ENCODE results near the gene NAPA. TPM values are rescaled to one million over a fixed set of nuclear protein-coding genes. Genes with fewer than 3 reads are reported as not detected.

Gene NAPA
- polyA plus RNA-seq, 1 experiment, result 84.1 TPM

DNA sequence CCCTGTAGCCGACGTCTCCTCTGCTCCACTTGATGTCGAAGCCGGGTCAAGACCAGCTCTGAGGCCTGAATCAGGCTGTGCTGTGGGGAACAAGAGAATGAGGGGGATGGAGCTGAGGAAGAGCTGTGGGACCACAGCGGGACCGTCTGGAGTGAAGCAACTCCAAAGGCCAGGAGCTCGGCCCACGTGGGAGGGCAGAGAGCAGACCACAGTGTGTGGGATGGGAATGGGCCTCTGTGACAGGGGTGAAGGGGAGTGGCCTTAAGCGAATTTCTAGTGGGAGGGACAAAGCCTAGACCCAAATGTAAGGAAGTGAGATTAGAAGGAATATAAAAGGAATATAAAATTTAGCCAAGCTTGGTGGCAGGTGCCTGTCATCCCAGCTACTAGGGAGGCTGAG lies 39.4 kb downstream of the NAPA start:
- H3K9me3 ChIP-seq (ENCODE audit: control insufficient read depth, insufficient read depth, low read length), result no peaks in the 10 kb centered on the region; the same call in 1 of the 2 replicates
- H3K27me3 ChIP-seq (ENCODE audit: control insufficient read depth, insufficient read depth, low read length), result peaks cover 16% of the 10 kb centered on the region
- ChIA-PET POLR2A (interaction anchor here (0.6 kb wide), 1 partner anchor 243 kb away, joined by 5 read pairs; no protein-coding TSS in a partner anchor), CTCF (interaction anchor here (1.1 to 1.9 kb wide), 2 partner anchors 9 to 39 kb away, joined by 3 to 6 read pairs; partner anchors contain the start of gene KPTN)
- TF ChIP-seq, protein P1, sequence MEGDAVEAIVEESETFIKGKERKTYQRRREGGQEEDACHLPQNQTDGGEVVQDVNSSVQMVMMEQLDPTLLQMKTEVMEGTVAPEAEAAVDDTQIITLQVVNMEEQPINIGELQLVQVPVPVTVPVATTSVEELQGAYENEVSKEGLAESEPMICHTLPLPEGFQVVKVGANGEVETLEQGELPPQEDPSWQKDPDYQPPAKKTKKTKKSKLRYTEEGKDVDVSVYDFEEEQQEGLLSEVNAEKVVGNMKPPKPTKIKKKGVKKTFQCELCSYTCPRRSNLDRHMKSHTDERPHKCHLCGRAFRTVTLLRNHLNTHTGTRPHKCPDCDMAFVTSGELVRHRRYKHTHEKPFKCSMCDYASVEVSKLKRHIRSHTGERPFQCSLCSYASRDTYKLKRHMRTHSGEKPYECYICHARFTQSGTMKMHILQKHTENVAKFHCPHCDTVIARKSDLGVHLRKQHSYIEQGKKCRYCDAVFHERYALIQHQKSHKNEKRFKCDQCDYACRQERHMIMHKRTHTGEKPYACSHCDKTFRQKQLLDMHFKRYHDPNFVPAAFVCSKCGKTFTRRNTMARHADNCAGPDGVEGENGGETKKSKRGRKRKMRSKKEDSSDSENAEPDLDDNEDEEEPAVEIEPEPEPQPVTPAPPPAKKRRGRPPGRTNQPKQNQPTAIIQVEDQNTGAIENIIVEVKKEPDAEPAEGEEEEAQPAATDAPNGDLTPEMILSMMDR (IDR thresholded peaks at IDR 0.05; ENCODE audit: low read depth, low read length), result no peak
- no peak for DNase-seq (ENCODE audit: low read depth, low spot score)
- no peak overlapping the region for H3K4me3 ChIP-seq (ENCODE audit: low read depth, low read length)
- H3K27ac ChIP-seq (ENCODE audit: low read depth, low read length), result no peak overlapping the region

- Histone ChIP-seq H3K4me3 (ENCODE audit: low read depth, low read length) (no peak overlapping the region), H3K9me3 (ENCODE audit: control insufficient read depth, insufficient read depth, low read length) (no peaks in the 10 kb centered on the region; the same call in 1 of the 2 replicates), H3K27me3 (ENCODE audit: control insufficient read depth, insufficient read depth, low read length) (peaks cover 34% of the 10 kb centered on the region), H3K27ac (ENCODE audit: low read depth, low read length) (no peak overlapping the region)
- POLR2A ChIA-PET, result interaction anchor here (2.5 kb wide), 1 partner anchor 10 kb away, joined by 7 read pairs; the partner anchor contains the start of gene KPTN
- CTCF ChIA-PET, result interaction anchor here (0.7 to 1.0 kb wide), 2 partner anchors 27 to 36 kb away, joined by 3 read pairs; no protein-coding TSS in a partner anchor
- TF ChIP-seq, protein P1 (IDR thresholded peaks at IDR 0.05; ENCODE audit: low read depth, low read length), result no peak
- DNase-seq (ENCODE audit: low read depth, low spot score), result no peak
These were observed 41.5 kb downstream of the NAPA start for GRCh38 chr19:47473336-47473735.

DNA sequence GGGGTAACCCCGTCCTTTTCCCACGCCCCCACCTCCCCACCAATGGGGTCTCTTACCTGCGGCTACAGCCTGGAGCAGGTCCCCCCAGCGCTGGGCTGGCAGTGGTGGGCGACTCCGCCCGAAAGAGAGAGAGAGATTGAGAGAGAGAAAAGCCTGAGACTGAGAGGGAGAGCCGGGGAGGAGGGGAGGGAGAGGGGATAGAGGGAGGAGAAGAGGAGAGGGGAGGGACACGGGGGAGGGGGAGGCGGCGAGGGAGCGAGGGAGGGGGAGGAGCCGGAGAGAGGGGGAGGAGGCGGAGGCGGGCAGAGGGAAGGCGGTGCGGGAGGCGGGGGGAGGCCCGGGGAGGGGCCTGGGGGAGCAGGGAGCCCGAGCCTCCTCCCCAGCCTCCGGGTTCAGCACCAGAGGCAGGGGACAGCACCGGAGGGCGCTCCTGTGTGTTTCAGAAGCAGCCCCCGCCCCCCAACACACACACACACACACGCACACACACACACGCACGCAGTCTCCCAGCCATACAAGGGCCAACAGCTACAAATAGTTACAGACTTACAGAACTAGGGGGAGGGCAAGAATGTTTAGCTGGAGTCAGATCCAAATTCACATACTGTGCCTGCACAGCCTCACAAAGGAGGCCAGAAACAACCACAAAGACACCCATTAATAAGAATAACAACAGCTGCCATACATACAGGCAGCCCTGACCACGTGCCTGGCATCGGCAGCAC lies 43.0 kb downstream of the NAPA start, which contains the start of gene SLC8A2:
Gene SLC8A2, minus strand, starts transcription at position 161 of the 725 bp plus-strand sequence. CDS start 5,490 bp downstream, outside the sequence.
- TF ChIP-seq, protein P1 (IDR thresholded peaks at IDR 0.05; ENCODE audit: low read depth, low read length), result no peak
- POLR2A ChIA-PET, result interaction anchor here (0.6 to 2.5 kb wide), 2 partner anchors 12 to 37 kb away, joined by 3 to 7 read pairs; partner anchors contain the start of gene KPTN
- CTCF ChIA-PET, result no interaction called here
- Histone ChIP-seq H3K27me3 (ENCODE audit: control insufficient read depth, insufficient read depth, low read length) (peaks cover 42% of the 10 kb centered on the region), H3K9me3 (ENCODE audit: control insufficient read depth, insufficient read depth, low read length) (no peaks in the 10 kb centered on the region; the same call in 1 of the 2 replicates), H3K4me3 (ENCODE audit: low read depth, low read length) (peak within 1 kb of the TSS; percentile 3; the same call in 1 of the 2 replicates), H3K27ac (ENCODE audit: low read depth, low read length) (no peak within 1 kb of the TSS)
- peak; percentile 54 for DNase-seq (ENCODE audit: low read depth, low spot score)

- CTCF ChIA-PET, result no interaction called here
- H3K4me3 ChIP-seq (ENCODE audit: low read depth, low read length), result no peak overlapping the region
- H3K27ac ChIP-seq (ENCODE audit: low read depth, low read length), result no peak overlapping the region
- H3K27me3 ChIP-seq (ENCODE audit: control insufficient read depth, insufficient read depth, low read length), result peaks cover 42% of the 10 kb centered on the region
- DNase-seq (ENCODE audit: low read depth, low spot score), result no peak
- TF ChIP-seq, protein P1 (IDR thresholded peaks at IDR 0.05; ENCODE audit: low read depth, low read length), result no peak
- H3K9me3 ChIP-seq (ENCODE audit: control insufficient read depth, insufficient read depth, low read length), result no peaks in the 10 kb centered on the region; the same call in 1 of the 2 replicates
- POLR2A ChIA-PET, result interaction anchor here (2.5 kb wide), 1 partner anchor 12 kb away, joined by 7 read pairs; the partner anchor contains the start of gene KPTN
These were observed 43.5 kb downstream of the NAPA start for GRCh38 chr19:47471381-47471732.
